GM12878 (cell line): ENCODE data around the gene LHB.

Experiments
- BRCA1 ChIP-seq: IDR thresholded peaks from 2 replicates; pipeline ENCODE4 v1.6.1; 2011; ENCODE audit warnings: low read depth, low read length, improper control_type of control experiment
- CBX5 ChIP-seq: sonication (generic); IDR thresholded peaks from 2 replicates; pipeline ENCODE4 v1.6.1; 2016; ENCODE audit warnings: low read depth, moderate library complexity, mild to moderate bottlenecking, inconsistent platforms
- CHD2 ChIP-seq: IDR thresholded peaks from 2 replicates; pipeline ENCODE4 v1.6.1; 2011; ENCODE audit warnings: low read depth, low read length, improper control_type of control experiment, borderline replicate concordance
- CTCF ChIP-seq, 3 experiments: IDR thresholded peaks in 2 of 3; conservative IDR thresholded peaks in 1 of 3; 2 replicates each; pipeline ENCODE4 v1.5.1; 2011; ENCODE audit warnings: low read depth in 3 of 3, low read length in 3 of 3, mild to moderate bottlenecking in 3 of 3, control low read depth in 2 of 3, moderate library complexity in 2 of 3, inconsistent platforms in 1 of 3, mixed read lengths in 1 of 3; ENCODE audit not compliant: control insufficient read depth in 2 of 3, insufficient read depth in 1 of 3; ENCODE audit errors: extremely low read depth in 1 of 3
- EP300 ChIP-seq, 2 experiments: fragments of 150-350 bp in 1 of 2; IDR thresholded peaks; 2 replicates each; pipeline ENCODE4 v1.6.1; 2011 to 2012; ENCODE audit warnings: low read depth in 2 of 2, low read length in 2 of 2, borderline replicate concordance in 1 of 2, improper control_type of control experiment in 1 of 2, inconsistent platforms in 1 of 2; ENCODE audit not compliant: control insufficient read depth in 1 of 2
- IRF3 ChIP-seq: fragments of 450-650 bp; IDR thresholded peaks from 2 replicates; pipeline ENCODE4 v1.6.1; 2014; ENCODE audit warnings: mild to moderate bottlenecking
- NFIC ChIP-seq: IDR thresholded peaks from 2 replicates; pipeline ENCODE4 v1.6.1; 2012; ENCODE audit warnings: low read depth, mild to moderate bottlenecking, inconsistent platforms, low read length, moderate library complexity
- POLR2AphosphoS5 ChIP-seq: IDR thresholded peaks from 2 replicates; pipeline ENCODE4 v1.6.1; 2011; ENCODE audit warnings: mild to moderate bottlenecking, low read length, inconsistent platforms
- RAD21 ChIP-seq: IDR thresholded peaks from 2 replicates; pipeline ENCODE4 v1.6.1; 2011; ENCODE audit warnings: mild to moderate bottlenecking, low read depth, low read length, moderate library complexity; ENCODE audit not compliant: insufficient read depth
- SP1 ChIP-seq: IDR thresholded peaks from one replicate; pipeline ENCODE4 v1.6.1; 2011; ENCODE audit warnings: low read depth, low read length
- SREBF1 ChIP-seq: IDR thresholded peaks from 2 replicates; pipeline ENCODE4 v1.6.1; 2012; ENCODE audit warnings: mild to moderate bottlenecking, low read length
- TF ChIP-seq, protein P1 (sequence below): fragments of 150-350 bp; IDR thresholded peaks from 2 replicates; pipeline ENCODE4 v1.6.1; 2014; ENCODE audit warnings: mild to moderate bottlenecking, low read depth, low read length
- TF ChIP-seq, protein P2 (sequence below): IDR thresholded peaks from 2 replicates; pipeline ENCODE4 v1.6.1; 2012; ENCODE audit warnings: improper control_type of control experiment, low read depth, low read length; ENCODE audit not compliant: insufficient replicate concordance

GRCh38 chr19:48993175-48994034, 23.5 kb downstream of the LHB start, which contains the start of the genes GYS1 and RUVBL2:
- no peak for TF ChIP-seq BRCA1
- peak; percentile 88 for TF ChIP-seq IRF3
- TF ChIP-seq CBX5: no peak
- TF ChIP-seq CTCF (IDR thresholded peaks at IDR 0.05 in 2 of 3, conservative IDR thresholded peaks at IDR 0.05 in 1 of 3; ENCODE audit: control insufficient read depth in 2 of 3, extremely low read depth in 1 of 3, insufficient read depth in 1 of 3, low read depth in 3 of 3, low read length in 3 of 3): peak; percentile 98; a peak in 5 of 6 replicates
- TF ChIP-seq POLR2AphosphoS5: peak; percentile 83
- TF ChIP-seq, protein P1, sequence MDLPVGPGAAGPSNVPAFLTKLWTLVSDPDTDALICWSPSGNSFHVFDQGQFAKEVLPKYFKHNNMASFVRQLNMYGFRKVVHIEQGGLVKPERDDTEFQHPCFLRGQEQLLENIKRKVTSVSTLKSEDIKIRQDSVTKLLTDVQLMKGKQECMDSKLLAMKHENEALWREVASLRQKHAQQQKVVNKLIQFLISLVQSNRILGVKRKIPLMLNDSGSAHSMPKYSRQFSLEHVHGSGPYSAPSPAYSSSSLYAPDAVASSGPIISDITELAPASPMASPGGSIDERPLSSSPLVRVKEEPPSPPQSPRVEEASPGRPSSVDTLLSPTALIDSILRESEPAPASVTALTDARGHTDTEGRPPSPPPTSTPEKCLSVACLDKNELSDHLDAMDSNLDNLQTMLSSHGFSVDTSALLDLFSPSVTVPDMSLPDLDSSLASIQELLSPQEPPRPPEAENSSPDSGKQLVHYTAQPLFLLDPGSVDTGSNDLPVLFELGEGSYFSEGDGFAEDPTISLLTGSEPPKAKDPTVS: peak; percentile 88
- TF ChIP-seq EP300 (IDR thresholded peaks at IDR 0.05; ENCODE audit: borderline replicate concordance in 1 of 2, control insufficient read depth in 1 of 2, low read depth in 2 of 2, low read length in 2 of 2): no peak
- TF ChIP-seq, protein P2, sequence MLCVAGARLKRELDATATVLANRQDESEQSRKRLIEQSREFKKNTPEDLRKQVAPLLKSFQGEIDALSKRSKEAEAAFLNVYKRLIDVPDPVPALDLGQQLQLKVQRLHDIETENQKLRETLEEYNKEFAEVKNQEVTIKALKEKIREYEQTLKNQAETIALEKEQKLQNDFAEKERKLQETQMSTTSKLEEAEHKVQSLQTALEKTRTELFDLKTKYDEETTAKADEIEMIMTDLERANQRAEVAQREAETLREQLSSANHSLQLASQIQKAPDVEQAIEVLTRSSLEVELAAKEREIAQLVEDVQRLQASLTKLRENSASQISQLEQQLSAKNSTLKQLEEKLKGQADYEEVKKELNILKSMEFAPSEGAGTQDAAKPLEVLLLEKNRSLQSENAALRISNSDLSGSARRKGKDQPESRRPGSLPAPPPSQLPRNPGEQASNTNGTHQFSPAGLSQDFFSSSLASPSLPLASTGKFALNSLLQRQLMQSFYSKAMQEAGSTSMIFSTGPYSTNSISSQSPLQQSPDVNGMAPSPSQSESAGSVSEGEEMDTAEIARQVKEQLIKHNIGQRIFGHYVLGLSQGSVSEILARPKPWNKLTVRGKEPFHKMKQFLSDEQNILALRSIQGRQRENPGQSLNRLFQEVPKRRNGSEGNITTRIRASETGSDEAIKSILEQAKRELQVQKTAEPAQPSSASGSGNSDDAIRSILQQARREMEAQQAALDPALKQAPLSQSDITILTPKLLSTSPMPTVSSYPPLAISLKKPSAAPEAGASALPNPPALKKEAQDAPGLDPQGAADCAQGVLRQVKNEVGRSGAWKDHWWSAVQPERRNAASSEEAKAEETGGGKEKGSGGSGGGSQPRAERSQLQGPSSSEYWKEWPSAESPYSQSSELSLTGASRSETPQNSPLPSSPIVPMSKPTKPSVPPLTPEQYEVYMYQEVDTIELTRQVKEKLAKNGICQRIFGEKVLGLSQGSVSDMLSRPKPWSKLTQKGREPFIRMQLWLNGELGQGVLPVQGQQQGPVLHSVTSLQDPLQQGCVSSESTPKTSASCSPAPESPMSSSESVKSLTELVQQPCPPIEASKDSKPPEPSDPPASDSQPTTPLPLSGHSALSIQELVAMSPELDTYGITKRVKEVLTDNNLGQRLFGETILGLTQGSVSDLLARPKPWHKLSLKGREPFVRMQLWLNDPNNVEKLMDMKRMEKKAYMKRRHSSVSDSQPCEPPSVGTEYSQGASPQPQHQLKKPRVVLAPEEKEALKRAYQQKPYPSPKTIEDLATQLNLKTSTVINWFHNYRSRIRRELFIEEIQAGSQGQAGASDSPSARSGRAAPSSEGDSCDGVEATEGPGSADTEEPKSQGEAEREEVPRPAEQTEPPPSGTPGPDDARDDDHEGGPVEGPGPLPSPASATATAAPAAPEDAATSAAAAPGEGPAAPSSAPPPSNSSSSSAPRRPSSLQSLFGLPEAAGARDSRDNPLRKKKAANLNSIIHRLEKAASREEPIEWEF: no peak
- TF ChIP-seq RAD21: 0 out of 2 replicates have a peak, but pooled peaks have one; percentile 32
- TF ChIP-seq SP1: peak; percentile 96
- no peak; the same call in 1 of the 2 replicates for TF ChIP-seq SREBF1
- no peak; the same call in 1 of the 2 replicates for TF ChIP-seq NFIC
- peak; percentile 91 for TF ChIP-seq CHD2
